Upper lobe of left lung (tissue), 4 donors: ENCODE data around the gene LLGL1.

Source experiments
- EP300 ChIP-seq, 4 donors: sonication (generic); formaldehyde crosslinking; IDR thresholded peaks; one replicate each; pipeline ENCODE4 v1.5.1; 2017; ENCODE audit warnings: antibody characterized with exemption in 4 of 4, control low read depth in 2 of 4
- TF ChIP-seq, protein P1 (sequence below), 6 experiments: fragments of 450-650 bp in 4 of 6; fragments of 200-600 bp in 2 of 6; sonication (generic) in 2 of 6; IDR thresholded peaks; one replicate each; pipeline ENCODE4 v1.5.1; 2016 to 2019; ENCODE audit warnings: antibody characterized with exemption in 6 of 6

DNA sequence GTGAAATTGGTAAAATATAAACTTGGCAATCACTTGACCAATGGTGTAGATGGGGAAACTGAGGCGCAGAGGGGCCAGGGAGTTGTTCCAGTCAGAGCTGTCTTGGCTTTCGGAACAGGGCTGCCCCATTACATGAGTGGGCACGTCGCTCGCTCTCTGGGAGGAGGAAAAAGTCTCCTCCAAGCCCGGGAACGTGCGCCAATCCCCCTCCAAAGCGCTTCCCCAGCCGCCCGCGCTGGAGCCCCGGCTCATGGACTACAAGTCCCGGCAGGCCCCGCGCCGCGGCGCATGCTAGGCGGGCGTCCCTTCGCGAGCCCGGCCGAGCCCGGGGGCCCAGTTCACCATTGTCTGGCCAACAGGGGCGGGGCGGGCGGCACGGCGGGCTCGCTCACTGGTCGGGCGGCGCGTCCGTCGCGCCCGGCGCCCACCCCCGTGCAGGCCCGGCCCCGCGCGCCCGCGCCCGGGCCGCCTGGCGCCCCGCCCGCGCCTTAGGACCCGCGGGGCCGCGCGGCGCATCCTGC, at the start of gene LLGL1:
- TF ChIP-seq, protein P1, sequence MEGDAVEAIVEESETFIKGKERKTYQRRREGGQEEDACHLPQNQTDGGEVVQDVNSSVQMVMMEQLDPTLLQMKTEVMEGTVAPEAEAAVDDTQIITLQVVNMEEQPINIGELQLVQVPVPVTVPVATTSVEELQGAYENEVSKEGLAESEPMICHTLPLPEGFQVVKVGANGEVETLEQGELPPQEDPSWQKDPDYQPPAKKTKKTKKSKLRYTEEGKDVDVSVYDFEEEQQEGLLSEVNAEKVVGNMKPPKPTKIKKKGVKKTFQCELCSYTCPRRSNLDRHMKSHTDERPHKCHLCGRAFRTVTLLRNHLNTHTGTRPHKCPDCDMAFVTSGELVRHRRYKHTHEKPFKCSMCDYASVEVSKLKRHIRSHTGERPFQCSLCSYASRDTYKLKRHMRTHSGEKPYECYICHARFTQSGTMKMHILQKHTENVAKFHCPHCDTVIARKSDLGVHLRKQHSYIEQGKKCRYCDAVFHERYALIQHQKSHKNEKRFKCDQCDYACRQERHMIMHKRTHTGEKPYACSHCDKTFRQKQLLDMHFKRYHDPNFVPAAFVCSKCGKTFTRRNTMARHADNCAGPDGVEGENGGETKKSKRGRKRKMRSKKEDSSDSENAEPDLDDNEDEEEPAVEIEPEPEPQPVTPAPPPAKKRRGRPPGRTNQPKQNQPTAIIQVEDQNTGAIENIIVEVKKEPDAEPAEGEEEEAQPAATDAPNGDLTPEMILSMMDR (IDR thresholded peaks at IDR 0.05) = no peak
- TF ChIP-seq EP300 (IDR thresholded peaks at IDR 0.05) = no peak
